NCI-H1048 (cell line): ENCODE measurements around the gene R3HDM4.
"Not testable (repeated sequence)": the region's sequence is repeated elsewhere in the genome, so short reads cannot be mapped to it uniquely, and the experiment has no call there.

Experiments used
- DNase-seq: peaks from one replicate; lab custom pipeline; 2025; lab: John Stamatoyannopoulos, UW

R3HDM4 gene

DNA sequence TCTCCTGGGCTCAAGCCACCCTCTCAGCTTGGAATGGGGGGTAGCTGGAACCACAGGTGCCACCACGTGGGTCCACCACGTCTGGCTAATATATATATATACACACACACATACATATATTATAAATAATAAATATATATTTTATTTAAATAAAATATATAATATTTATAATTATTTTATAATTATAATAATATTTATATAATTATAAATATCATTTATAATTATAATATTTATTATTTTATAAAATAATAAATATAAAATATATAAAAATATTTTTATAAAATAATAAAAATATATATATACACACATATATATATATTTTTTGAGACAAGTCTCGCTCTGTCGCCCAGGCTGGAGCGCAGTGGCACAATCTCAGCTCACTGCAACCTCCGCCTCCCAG, 58.5 kb downstream of the R3HDM4 start:
- no peak for DNase-seq

DNA sequence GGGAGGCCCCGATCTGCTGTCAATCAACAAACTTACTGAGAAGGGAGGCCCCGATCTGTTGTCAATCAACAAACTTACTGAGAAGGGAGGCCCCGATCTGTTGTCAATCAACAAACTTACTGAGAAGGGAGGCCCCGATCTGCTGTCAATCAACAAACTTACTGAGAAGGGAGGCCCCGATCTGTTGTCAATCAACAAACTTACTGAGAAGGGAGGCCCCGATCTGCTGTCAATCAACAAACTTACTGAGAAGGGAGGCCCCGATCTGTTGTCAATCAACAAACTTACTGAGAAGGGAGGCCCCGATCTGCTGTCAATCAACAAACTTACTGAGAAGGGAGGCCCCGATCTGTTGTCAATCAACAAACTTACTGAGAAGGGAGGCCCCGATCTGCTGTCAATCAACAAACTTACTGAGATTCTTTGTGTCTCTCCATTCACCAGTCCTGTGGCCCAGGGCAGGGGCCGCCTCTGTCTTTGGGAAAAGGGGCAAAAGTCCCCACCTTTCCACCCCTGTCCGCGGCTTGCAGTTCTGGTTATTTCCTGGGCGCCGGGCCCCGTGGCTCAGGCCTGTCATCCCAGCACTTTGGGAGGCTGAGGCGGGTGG, 59.3 kb downstream of the R3HDM4 start:
- DNase-seq, result not testable (repeated sequence)

- DNase-seq, result no peak
Observed at GRCh38 chr19:853014-853585, 59.9 kb downstream of the R3HDM4 start.

DNA sequence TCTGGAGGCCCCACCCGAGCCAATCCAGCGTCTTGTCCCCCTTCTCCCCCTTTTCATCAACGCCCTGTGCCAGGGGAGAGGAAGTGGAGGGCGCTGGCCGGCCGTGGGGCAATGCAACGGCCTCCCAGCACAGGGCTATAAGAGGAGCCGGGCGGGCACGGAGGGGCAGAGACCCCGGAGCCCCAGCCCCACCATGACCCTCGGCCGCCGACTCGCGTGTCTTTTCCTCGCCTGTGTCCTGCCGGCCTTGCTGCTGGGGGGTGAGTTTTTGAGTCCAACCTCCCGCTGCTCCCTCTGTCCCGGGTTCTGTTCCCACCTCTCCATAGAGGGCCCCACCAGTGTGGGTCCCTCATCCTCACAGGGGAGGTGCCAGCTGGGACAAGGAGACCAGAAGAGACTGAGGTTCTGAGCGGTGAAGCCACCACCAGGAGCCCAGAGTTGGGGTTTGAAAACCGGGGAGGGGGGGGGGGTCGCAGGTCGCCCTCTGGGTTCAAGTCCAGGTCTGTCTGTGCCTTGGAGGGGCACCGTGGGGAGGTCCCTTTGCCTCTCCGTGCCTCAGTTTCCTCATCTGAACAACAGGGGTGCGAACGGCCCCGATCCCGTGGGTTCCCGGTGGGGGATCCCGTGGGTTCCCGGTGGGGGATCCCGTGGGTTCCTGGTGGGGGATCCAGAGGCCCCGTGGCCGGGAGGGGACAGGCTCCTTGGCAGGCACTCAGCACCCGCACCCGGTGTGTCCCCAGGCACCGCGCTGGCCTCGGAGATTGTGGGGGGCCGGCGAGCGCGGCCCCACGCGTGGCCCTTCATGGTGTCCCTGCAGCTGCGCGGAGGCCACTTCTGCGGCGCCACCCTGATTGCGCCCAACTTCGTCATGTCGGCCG, 60.6 kb downstream of the R3HDM4 start, which contains the start of gene ELANE:
Gene ELANE, plus strand, starts transcription at position 168 of the 878 bp plus-strand sequence. Its CDS starts 26 bp downstream, at position 194.
- no peak for DNase-seq

DNA sequence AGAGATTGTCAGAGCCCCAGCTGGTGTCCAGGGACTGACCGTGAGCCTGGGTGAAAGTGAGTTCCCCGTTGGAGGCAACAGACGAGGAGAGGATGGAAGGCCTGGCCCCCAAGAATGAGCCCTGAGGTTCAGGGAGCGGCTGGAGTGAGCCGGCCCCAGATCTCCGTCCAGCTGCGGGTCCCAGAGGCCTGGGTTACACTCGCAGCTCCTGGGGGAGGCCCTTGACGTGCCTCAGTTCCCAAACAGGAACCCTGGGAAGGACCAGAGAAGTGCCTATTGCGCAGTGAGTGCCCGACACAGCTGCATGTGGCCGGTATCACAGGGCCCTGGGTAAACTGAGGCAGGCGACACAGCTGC, 62.1 kb downstream of the R3HDM4 start:
- DNase-seq, result no peak

DNA sequence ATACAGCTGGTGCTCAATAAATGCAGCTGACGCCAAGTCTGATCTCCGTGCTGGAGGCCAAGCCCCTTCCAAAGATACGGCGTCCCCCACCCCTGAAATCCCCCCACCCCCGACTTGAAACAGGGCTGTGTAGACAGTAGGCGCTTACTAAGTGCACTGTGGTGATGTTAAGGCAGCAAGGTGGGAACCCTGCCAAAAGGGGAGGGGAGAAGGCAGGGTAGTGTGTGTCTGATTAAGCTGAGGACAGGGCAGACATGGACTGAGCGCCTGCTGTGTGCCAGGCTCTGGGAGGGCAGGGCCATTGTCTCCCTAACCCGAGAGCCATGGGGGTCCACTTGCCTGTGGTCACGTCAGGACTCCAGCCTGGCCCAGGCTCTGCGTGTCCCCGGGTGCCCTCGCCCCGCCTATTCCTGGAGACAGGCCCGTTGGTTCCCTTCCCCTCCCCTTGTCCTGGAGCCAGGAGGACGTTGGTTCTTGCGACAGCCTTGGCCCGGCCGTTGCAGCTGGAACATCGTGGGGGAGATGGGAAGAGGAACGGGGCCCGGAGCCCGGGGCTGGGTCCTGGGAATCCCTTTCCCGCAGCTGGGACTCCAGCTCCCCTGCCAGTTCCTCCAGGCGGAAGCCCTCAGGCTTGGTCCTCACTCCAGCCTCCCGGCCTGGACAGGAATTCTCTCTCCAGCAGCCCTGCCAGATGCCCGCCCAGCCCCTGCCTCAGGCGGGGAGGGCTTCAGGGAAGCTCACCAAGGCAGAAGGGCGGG, 62.6 kb downstream of the R3HDM4 start:
- no peak for DNase-seq

DNA sequence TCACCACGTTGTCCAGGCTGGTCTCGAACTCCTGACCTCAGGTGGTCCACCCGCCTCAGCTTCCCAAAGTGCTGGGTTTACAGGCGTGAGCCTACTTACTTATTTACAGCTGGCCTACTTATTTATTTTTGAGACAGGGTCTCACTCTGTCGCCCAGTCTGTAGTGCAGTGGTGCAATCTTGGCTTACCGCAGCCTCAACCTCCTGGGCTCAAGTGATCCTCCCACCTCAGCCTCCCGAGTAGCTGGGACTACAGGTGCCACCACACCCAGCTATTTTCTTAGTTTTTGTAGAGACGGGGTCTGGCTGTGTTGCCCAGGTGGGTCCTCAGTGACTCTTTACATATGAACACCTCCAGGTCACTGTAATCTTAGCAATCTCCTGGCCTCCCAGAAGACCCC, 63.8 kb downstream of the R3HDM4 start:
- not testable (repeated sequence) for DNase-seq

- DNase-seq, result no peak
Observed at GRCh38 chr19:848386-848921, 64.6 kb downstream of the R3HDM4 start.
